K562 (cell line): ENCODE results near the gene PAFAH2. TPM values are rescaled to one million over a fixed set of nuclear protein-coding genes. Genes with fewer than 3 reads are reported as not detected.

Experiments used
- ARHGAP35 ChIP-seq: fragments of 450-650 bp; IDR thresholded peaks from 2 replicates; pipeline ENCODE4 v1.6.1; 2018; ENCODE audit not compliant: partially characterized antibody
- C11orf30 ChIP-seq: fragments of 450-650 bp; IDR thresholded peaks from 2 replicates; pipeline ENCODE4 v1.6.1; 2016; ENCODE audit warnings: low read depth, mild to moderate bottlenecking
- CAMTA2 ChIP-seq: fragments of 250-450 bp; sonication (Bioruptor Pico); conservative IDR thresholded peaks from 2 replicates; pipeline ENCODE4 v1.5.1; 2022
- CCNT2 ChIP-seq: IDR thresholded peaks from 2 replicates; pipeline ENCODE4 v1.6.1; 2011; ENCODE audit warnings: borderline replicate concordance, low read depth, mild to moderate bottlenecking, moderate library complexity, mixed read lengths, low read length; ENCODE audit not compliant: insufficient read length; ENCODE audit errors: extremely low read depth
- MECOM ChIP-seq: fragments of 250-450 bp; sonication (Bioruptor Pico); IDR thresholded peaks from 2 replicates; pipeline ENCODE4 v1.8.0; 2022; ENCODE audit warnings: inconsistent platforms
- NFYB ChIP-seq: IDR thresholded peaks from 2 replicates; pipeline ENCODE4 v1.6.1; 2011; ENCODE audit warnings: mild to moderate bottlenecking, moderate library complexity; ENCODE audit not compliant: insufficient read length; ENCODE audit errors: extremely low read depth
- POLR2G ChIP-seq: fragments of 200-400 bp; formaldehyde crosslinking; IDR thresholded peaks from 2 replicates; pipeline ENCODE4 v1.6.1; 2017; ENCODE audit warnings: low read depth, mild to moderate bottlenecking, antibody characterized with exemption, low read length, moderate library complexity
- SIN3B ChIP-seq: fragments of 450-650 bp; IDR thresholded peaks from 2 replicates; pipeline ENCODE4 v1.6.1; 2017; ENCODE audit warnings: low read depth, mild to moderate bottlenecking, moderate library complexity
- ZNF668 ChIP-seq: fragments of 250-450 bp; sonication (Bioruptor Pico); IDR thresholded peaks from 2 replicates; pipeline ENCODE4 v1.8.0; 2022; ENCODE audit warnings: mild to moderate bottlenecking, inconsistent platforms
- polyA plus RNA-seq, 8 experiments: library from polyadenylated mRNA; depleted of rRNA in 4 of 8; stranded (reverse) in 5 of 8; unstranded in 3 of 8; fragments of >200 nt; fragmentation: Nextera tagmentation in 2 of 8; fragmentation: Illumina TruSeq in 1 of 8; extraction: Ambion mirVana in 2 of 8; extraction: Trizol in 1 of 8; gene quantifications; 2 replicates each; pipeline versions ENCODE4 v1.2.1 to v1.2.3, GENCODE V29; 2011 to 2014; ENCODE audit warnings: inconsistent platforms in 1 of 8, missing spikeins in 1 of 8
- total RNA-seq, 7 experiments: library from RNA; depleted of rRNA in 6 of 7; stranded (reverse); fragments of >200 nt in 6 of 7; fragmentation: Illumina TruSeq in 2 of 7; extraction: Trizol in 2 of 7; gene quantifications; 2 replicates each; pipeline versions ENCODE4 v1.2.1 to v1.2.3, GENCODE V29; 2011 to 2021; ENCODE audit warnings: low replicate concordance in 1 of 7
- TF ChIP-seq, protein P1 (sequence below): fragments of 250-450 bp; sonication (Bioruptor Pico); IDR thresholded peaks from 2 replicates; pipeline ENCODE4 v1.5.0; 2020; ENCODE audit warnings: mild to moderate bottlenecking
- TF ChIP-seq, protein P2 (sequence below): fragments of 200-800 bp; sonication (Bioruptor generic); IDR thresholded peaks from 2 replicates; pipeline ENCODE4 v1.6.1; 2017; ENCODE audit warnings: missing genetic modification characterization, missing compliant biosample characterization
- TF ChIP-seq, protein P3 (sequence below): fragments of 250-450 bp; sonication (Bioruptor Pico); IDR thresholded peaks from 2 replicates; pipeline ENCODE4 v1.5.0; 2020; ENCODE audit warnings: mild to moderate bottlenecking, borderline replicate concordance

The PAFAH2 gene
- total and polyA plus RNA-seq, 9 of the 15 experiments (the other 6 are each of a cell fraction or from before 2014, with no cell fraction given) = 4.2 to 10.9 (median 6.8) TPM

DNA sequence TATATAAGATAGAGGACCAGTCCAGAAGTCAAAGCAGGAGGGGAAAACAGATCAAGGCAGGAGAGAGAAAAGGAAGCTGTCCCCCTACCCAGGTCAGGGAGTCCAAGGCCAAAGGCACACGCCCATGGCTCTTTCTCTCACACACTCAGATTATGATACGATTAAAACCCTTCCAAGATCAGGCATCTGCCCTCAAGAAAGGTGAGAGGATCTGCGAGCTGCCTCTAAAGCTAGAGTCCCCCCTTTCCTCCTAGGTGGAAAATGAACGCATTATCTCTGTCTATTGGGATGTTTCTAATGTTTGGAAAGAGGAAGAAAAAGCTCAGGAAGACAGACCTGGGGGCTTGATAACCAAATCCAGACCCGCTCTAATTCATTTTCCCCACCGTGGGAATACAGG is 7.6 kb downstream of the PAFAH2 start (continued):
- no peak for TF ChIP-seq SIN3B
- TF ChIP-seq CAMTA2 (CRISPR knock-in tag) = no peak
- TF ChIP-seq CCNT2 = no peak
- no peak for TF ChIP-seq NFYB
- TF ChIP-seq, protein P1, sequence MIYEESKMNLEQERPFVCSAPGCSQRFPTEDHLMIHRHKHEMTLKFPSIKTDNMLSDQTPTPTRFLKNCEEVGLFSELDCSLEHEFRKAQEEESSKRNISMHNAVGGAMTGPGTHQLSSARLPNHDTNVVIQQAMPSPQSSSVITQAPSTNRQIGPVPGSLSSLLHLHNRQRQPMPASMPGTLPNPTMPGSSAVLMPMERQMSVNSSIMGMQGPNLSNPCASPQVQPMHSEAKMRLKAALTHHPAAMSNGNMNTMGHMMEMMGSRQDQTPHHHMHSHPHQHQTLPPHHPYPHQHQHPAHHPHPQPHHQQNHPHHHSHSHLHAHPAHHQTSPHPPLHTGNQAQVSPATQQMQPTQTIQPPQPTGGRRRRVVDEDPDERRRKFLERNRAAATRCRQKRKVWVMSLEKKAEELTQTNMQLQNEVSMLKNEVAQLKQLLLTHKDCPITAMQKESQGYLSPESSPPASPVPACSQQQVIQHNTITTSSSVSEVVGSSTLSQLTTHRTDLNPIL (CRISPR knock-in tag) = no peak
- TF ChIP-seq POLR2G = no peak
- no peak for TF ChIP-seq C11orf30
- no peak for TF ChIP-seq ZNF668 (CRISPR knock-in tag)
- TF ChIP-seq, protein P2, sequence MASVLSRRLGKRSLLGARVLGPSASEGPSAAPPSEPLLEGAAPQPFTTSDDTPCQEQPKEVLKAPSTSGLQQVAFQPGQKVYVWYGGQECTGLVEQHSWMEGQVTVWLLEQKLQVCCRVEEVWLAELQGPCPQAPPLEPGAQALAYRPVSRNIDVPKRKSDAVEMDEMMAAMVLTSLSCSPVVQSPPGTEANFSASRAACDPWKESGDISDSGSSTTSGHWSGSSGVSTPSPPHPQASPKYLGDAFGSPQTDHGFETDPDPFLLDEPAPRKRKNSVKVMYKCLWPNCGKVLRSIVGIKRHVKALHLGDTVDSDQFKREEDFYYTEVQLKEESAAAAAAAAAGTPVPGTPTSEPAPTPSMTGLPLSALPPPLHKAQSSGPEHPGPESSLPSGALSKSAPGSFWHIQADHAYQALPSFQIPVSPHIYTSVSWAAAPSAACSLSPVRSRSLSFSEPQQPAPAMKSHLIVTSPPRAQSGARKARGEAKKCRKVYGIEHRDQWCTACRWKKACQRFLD (CRISPR knock-in tag) = no peak
- no peak for TF ChIP-seq MECOM (CRISPR knock-in tag)
- TF ChIP-seq ARHGAP35 = no peak
- TF ChIP-seq, protein P3, sequence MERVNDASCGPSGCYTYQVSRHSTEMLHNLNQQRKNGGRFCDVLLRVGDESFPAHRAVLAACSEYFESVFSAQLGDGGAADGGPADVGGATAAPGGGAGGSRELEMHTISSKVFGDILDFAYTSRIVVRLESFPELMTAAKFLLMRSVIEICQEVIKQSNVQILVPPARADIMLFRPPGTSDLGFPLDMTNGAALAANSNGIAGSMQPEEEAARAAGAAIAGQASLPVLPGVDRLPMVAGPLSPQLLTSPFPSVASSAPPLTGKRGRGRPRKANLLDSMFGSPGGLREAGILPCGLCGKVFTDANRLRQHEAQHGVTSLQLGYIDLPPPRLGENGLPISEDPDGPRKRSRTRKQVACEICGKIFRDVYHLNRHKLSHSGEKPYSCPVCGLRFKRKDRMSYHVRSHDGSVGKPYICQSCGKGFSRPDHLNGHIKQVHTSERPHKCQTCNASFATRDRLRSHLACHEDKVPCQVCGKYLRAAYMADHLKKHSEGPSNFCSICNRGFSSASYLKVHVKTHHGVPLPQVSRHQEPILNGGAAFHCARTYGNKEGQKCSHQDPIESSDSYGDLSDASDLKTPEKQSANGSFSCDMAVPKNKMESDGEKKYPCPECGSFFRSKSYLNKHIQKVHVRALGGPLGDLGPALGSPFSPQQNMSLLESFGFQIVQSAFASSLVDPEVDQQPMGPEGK (CRISPR knock-in tag) = no peak
